NCI-H1092 (cell line): ENCODE measurements around the gene SPAG16.
"Not testable (repeated sequence)": the region's sequence is repeated elsewhere in the genome, so short reads cannot be mapped to it uniquely, and the experiment has no call there.

Experiments used
- DNase-seq: peaks from one replicate; lab custom pipeline; 2025; lab: John Stamatoyannopoulos, UW

Gene SPAG16

GRCh38 chr2:213545481-213545880 lies 261.2 kb downstream of the SPAG16 start:
- no peak for DNase-seq

GRCh38 chr2:213545964-213546475 lies 261.8 kb downstream of the SPAG16 start:
- DNase-seq = peak; percentile 4

GRCh38 chr2:213551526-213551925 lies 267.3 kb downstream of the SPAG16 start:
- no peak for DNase-seq

GRCh38 chr2:213559053-213559452 lies 274.8 kb downstream of the SPAG16 start:
- DNase-seq = no peak

- DNase-seq = no peak
Observed at GRCh38 chr2:213561759-213562158, 277.5 kb downstream of the SPAG16 start.

- no peak for DNase-seq
Observed at GRCh38 chr2:213562539-213563180, 278.4 kb downstream of the SPAG16 start.

GRCh38 chr2:213566846-213567245 lies 282.6 kb downstream of the SPAG16 start:
- no peak for DNase-seq

- DNase-seq = no peak
Observed at GRCh38 chr2:213609570-213610170, 325.4 kb downstream of the SPAG16 start.

- no peak for DNase-seq
Observed at GRCh38 chr2:213627054-213627710, 342.9 kb downstream of the SPAG16 start.

- DNase-seq = no peak
Observed at GRCh38 chr2:213627835-213628460, 343.7 kb downstream of the SPAG16 start.

GRCh38 chr2:213640738-213641425 lies 356.6 kb downstream of the SPAG16 start:
- no peak for DNase-seq

- no peak for DNase-seq
Observed at GRCh38 chr2:213644926-213645325, 360.7 kb downstream of the SPAG16 start.

- no peak for DNase-seq
Observed at GRCh38 chr2:213649176-213649575, 364.9 kb downstream of the SPAG16 start.

- no peak for DNase-seq
Observed at GRCh38 chr2:213664817-213665216, 380.6 kb downstream of the SPAG16 start.

- DNase-seq = no peak
Observed at GRCh38 chr2:213669657-213670056, 385.4 kb downstream of the SPAG16 start.

- no peak for DNase-seq
Observed at GRCh38 chr2:213678437-213679218, 394.4 kb downstream of the SPAG16 start.

GRCh38 chr2:213679894-213680293 lies 395.6 kb downstream of the SPAG16 start:
- no peak for DNase-seq

- no peak for DNase-seq
Observed at GRCh38 chr2:213682276-213682675, 398.0 kb downstream of the SPAG16 start.

- DNase-seq = no peak
Observed at GRCh38 chr2:213688133-213688532, 403.9 kb downstream of the SPAG16 start.

- DNase-seq = not testable (repeated sequence)
Observed at GRCh38 chr2:213688825-213689224, 404.6 kb downstream of the SPAG16 start.

GRCh38 chr2:213689585-213689984 lies 405.3 kb downstream of the SPAG16 start:
- DNase-seq = no peak
